SK-N-SH treated with all-trans-retinoic acid at 6 μM for 48 hours (cell line): ENCODE results near the gene FGF4.

ENCODE experiments used
- GLIS3 ChIP-seq: fragments of 250-450 bp; sonication (Bioruptor Pico); IDR thresholded peaks from 2 replicates; pipeline ENCODE4 v1.5.0; 2020; ENCODE audit warnings: mild to moderate bottlenecking, moderate library complexity
- ISL1 ChIP-seq: fragments of 250-450 bp; sonication (Bioruptor Pico); IDR thresholded peaks from 2 replicates; pipeline ENCODE4 v2.1.2; 2022; ENCODE audit warnings: mild to moderate bottlenecking, moderate library complexity
- ZC3H10 ChIP-seq: fragments of 250-450 bp; sonication (Bioruptor Pico); IDR thresholded peaks from 2 replicates; pipeline ENCODE4 v1.5.1; 2021; ENCODE audit warnings: mild to moderate bottlenecking, moderate library complexity
- ZFP3 ChIP-seq: fragments of 250-450 bp; sonication (Bioruptor Pico); IDR thresholded peaks from 2 replicates; pipeline ENCODE4 v1.5.0; 2020; ENCODE audit warnings: mild to moderate bottlenecking, moderate library complexity
- ZFP30 ChIP-seq: fragments of 450-650 bp; formaldehyde crosslinking; IDR thresholded peaks from 2 replicates; pipeline ENCODE4 v1.5.0; 2022; ENCODE audit warnings: mild to moderate bottlenecking, moderate library complexity
- ZNF70 ChIP-seq: fragments of 450-650 bp; formaldehyde crosslinking; IDR thresholded peaks from 2 replicates; pipeline ENCODE4 v1.5.0; 2020; ENCODE audit warnings: mild to moderate bottlenecking, moderate library complexity
- TF ChIP-seq, protein P1 (sequence below): fragments of 250-450 bp; sonication (Bioruptor Pico); IDR thresholded peaks from 2 replicates; pipeline ENCODE4 v1.8.0; 2021; ENCODE audit warnings: low read depth, mild to moderate bottlenecking, moderate library complexity, borderline replicate concordance
- TF ChIP-seq, protein P2 (sequence below): fragments of 250-450 bp; sonication (Bioruptor Pico); IDR thresholded peaks from 2 replicates; pipeline ENCODE4 v1.5.0; 2020; ENCODE audit warnings: mild to moderate bottlenecking, moderate library complexity

DNA sequence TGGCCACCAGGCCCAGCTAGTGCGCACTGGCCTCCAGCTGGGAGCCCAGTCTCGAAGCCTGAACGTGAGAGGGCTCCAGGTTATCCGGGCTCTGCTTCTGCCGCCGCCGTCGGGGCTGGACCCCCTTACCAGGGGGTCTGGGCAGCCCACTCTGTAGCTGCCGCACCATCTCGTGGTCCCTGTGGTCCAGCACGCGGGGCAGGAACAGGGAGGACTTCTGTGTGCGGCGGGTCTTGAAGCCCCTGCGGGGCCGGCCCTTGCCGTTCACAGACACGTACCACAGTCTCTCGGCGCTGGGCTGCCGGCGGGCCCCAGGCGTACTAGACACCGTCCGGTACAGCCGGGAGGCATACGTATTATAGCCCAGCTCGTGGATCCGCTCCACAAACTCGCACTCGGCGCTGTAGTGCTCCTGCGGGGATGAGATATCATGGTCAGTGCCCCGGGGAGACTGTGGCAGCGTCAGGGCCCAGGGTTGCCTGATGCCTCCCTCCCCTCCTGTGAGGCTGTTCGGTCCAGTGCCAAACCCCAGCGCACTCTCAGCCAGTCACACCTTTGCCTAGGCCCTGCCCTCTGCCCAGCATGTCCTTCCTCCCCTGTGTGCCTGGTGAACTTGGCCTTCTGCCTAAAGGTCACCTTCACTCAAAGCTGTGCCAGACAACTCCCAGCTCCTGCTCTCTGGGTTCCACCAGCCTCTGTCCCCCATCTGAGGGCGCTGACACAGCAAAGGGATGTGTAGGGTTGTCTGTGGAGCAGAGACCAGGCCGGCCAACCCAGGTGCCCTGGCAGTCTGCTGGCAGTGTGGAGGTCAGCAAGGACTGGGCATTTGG, 35.4 kb upstream of the FGF4 start:
- TF ChIP-seq ZFP30 (no peak), ZNF70 (no peak), GLIS3 (CRISPR knock-in tag) (no peak), ISL1 (CRISPR knock-in tag) (no peak), ZFP3 (CRISPR knock-in tag) (no peak), ZC3H10 (CRISPR knock-in tag) (no peak)
- TF ChIP-seq, protein P1, sequence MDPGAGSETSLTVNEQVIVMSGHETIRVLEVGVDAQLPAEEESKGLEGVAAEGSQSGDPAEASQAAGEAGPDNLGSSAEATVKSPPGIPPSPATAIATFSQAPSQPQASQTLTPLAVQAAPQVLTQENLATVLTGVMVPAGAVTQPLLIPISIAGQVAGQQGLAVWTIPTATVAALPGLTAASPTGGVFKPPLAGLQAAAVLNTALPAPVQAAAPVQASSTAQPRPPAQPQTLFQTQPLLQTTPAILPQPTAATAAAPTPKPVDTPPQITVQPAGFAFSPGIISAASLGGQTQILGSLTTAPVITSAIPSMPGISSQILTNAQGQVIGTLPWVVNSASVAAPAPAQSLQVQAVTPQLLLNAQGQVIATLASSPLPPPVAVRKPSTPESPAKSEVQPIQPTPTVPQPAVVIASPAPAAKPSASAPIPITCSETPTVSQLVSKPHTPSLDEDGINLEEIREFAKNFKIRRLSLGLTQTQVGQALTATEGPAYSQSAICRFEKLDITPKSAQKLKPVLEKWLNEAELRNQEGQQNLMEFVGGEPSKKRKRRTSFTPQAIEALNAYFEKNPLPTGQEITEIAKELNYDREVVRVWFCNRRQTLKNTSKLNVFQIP (CRISPR knock-in tag): no peak
- TF ChIP-seq, protein P2, sequence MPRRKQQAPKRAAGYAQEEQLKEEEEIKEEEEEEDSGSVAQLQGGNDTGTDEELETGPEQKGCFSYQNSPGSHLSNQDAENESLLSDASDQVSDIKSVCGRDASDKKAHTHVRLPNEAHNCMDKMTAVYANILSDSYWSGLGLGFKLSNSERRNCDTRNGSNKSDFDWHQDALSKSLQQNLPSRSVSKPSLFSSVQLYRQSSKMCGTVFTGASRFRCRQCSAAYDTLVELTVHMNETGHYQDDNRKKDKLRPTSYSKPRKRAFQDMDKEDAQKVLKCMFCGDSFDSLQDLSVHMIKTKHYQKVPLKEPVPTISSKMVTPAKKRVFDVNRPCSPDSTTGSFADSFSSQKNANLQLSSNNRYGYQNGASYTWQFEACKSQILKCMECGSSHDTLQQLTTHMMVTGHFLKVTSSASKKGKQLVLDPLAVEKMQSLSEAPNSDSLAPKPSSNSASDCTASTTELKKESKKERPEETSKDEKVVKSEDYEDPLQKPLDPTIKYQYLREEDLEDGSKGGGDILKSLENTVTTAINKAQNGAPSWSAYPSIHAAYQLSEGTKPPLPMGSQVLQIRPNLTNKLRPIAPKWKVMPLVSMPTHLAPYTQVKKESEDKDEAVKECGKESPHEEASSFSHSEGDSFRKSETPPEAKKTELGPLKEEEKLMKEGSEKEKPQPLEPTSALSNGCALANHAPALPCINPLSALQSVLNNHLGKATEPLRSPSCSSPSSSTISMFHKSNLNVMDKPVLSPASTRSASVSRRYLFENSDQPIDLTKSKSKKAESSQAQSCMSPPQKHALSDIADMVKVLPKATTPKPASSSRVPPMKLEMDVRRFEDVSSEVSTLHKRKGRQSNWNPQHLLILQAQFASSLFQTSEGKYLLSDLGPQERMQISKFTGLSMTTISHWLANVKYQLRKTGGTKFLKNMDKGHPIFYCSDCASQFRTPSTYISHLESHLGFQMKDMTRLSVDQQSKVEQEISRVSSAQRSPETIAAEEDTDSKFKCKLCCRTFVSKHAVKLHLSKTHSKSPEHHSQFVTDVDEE (CRISPR knock-in tag): no peak
